GM19372 (cell line): ENCODE measurements around the gene TTC27.

Experiments used
- ATAC-seq: cut with Tn5 transposase; IDR thresholded peaks from one replicate; pipeline ENCODE4 v1.9.1; 2021; ENCODE audit warnings: mild to moderate bottlenecking, low read depth, moderate library complexity; ENCODE audit not compliant: unreplicated experiment

The TTC27 gene

GRCh38 chr2:32666704-32667103 is 38.9 kb downstream of the TTC27 start:
- ATAC-seq = no peak

- ATAC-seq = no peak
These were observed 40.4 kb downstream of the TTC27 start for GRCh38 chr2:32668254-32668653.

DNA sequence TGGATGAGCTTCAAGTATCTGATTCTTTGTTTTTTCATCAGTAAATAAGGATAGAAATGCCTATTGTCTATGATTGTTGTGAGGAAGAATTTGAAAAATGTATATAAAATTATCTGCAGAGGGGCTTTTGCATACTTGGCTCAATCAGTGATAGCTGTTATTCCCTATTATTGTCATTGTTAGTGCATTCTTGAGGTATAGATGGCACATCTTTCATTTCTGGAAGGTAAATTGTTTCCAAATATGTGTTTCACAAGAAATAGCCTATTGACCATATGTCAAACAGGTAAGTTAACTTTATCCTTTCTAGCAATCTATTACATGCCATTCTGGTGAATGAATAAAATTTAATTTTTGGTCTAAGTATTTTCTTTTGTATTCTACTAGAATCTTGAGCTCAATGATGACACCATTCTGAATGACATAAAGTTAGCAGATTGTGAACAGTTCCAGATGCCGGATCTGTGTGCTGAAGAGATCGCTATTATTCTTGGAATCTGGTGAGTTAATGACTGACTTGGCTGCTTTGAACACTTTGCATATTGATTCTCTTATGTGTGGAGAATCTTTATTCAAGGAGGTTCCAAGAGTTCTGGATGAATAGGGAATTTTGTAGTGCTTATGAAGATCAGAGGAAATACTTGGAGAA is 44.2 kb downstream of the TTC27 start:
- no peak for ATAC-seq

GRCh38 chr2:32678825-32679224 is 51.0 kb downstream of the TTC27 start:
- no peak for ATAC-seq

- ATAC-seq = no peak
These were observed 53.1 kb downstream of the TTC27 start for GRCh38 chr2:32680942-32681341.

DNA sequence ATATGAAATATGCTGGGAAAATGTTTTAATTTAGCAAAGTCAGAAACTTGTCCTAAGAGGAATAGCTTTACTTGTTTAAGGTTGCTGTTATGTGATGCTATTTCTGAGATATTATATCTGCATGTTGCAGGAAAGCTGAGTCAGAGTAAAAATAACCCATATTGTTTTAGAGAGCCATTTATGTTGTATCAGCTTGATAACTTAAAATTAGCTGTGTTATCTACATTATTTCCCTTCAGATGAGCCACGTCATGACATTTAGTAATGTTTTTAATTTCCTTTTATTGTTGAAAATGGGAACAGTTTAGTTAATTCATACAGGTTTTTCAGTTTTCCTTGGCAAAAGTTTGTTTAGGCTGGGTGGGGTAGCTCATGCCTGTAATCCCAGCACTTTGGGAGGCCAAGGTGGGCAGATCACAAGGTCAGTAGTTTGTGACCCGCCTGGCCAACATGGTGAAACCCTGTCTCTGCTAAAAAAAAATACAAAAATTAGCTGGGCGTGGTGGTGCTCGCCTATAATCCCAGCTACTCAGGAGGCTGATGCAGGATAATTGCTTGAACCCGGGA is 55.8 kb downstream of the TTC27 start:
- no peak for ATAC-seq

GRCh38 chr2:32688541-32688940 is 60.7 kb downstream of the TTC27 start:
- peak; percentile 76 for ATAC-seq

DNA sequence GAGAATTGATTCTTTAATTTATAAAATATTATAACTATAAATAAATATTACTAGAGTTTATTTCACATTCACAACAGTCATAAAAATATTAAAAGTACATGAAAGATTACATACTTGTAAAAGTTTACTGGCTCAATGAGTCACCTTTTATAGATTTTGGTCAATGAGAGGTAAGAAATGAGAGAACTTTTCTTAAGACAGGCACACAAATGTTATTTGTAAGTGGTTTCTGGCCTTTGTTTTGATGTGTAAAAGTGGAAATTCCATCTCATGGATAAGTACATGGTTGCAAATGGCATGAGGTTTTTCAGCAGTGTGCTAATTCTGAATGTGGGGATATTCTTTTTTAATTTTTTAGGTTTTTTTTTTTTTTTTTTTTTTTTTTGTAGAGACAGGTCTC is 63.8 kb downstream of the TTC27 start:
- ATAC-seq = no peak

DNA sequence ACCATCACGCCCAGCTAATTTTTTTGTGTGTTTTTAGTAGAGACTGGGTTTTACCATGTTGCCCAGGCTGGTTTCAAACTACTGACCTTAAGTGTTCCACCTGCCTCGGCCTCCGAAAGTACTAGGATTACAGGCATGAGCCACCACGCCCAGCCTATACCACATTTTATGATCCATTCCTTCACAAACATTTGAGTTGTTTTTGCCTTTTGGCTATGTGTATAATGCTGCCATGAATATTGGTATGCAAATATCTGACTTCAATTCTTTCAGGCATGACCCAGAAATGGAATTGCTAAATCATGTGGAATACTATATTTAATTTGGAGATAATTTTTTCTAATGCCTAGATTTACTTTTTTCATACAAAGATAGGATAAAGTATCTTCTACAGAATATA is 68.6 kb downstream of the TTC27 start:
- no peak for ATAC-seq

DNA sequence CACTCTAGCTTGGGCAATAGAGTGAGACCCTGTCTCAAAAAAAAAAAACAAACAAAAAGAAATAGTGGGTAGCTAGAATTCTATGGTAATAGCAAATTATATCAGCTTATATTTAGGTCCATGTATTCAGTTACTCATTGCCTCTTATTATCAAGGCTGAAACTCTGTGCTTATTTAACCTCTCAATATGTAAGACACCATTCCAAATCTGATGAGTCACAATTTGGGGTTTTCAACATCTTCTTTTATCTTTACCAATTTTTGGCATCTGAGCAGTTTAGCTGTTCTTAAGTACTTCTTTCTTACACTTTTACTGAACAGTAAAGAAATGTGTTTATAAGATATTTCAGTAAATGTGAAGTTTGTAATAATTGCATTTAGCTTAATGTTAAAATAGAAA is 69.3 kb downstream of the TTC27 start:
- ATAC-seq = no peak

- ATAC-seq = no peak
These were observed 71.3 kb downstream of the TTC27 start for GRCh38 chr2:32699151-32699550.

GRCh38 chr2:32701806-32702205 is 74.0 kb downstream of the TTC27 start:
- ATAC-seq = no peak

DNA sequence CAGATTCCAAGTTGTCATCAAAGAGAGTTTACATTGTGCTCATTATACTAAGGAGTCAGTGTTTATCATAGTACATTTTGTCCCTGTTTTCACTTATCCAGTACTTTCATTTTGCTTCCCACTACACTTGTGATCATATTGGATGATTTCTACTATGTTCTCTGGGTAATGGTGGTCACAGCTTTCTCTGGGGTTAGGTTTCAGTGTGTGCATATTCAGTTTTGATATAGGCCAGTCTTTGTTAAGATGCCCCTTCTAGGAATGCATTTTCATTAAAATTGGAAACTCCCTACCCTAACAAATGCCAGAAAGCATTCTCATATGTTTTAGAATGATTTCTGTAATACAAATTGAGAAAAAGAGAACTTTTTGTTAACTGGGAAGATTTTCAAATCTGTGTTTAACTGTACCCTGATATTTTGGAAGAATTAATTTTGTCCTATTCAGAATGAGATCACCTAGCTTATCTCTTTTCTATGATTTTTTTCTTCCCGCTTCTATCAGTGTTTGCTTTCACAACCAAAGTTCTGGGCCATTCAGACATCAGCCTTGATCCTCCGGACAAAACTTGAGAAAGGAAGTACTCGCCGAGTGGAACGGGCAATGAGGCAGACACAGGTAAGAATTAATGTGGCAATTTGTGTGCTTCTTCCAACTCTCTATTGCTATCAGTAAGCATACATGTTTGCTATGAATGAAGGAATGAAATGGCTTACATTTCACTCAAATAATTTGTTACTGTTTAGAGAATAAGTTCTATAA is 74.6 kb downstream of the TTC27 start:
- ATAC-seq = no peak

- no peak for ATAC-seq
These were observed 79.1 kb downstream of the TTC27 start for GRCh38 chr2:32706815-32707579.

DNA sequence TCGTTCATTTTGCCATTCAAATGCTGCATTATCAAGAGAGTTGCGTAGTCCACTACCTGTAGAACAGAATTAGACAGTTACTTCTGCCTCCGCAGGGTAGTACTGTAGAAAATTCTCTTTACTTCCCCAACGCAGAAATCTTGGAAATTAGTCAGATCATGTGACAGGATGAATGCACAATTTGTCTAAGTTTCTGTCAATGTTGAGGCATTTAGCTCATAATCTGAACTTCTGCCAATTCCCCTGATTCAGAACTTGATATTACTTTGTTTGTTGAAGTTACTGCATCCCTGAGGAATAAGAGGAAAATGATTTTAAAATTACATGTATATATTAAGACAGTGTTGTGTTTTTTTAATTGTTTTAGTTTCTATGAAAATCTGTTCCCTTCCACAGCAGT is 83.4 kb downstream of the TTC27 start:
- ATAC-seq = no peak

- ATAC-seq = no peak
These were observed 84.2 kb downstream of the TTC27 start for GRCh38 chr2:32711908-32712501.

- no peak for ATAC-seq
These were observed 85.0 kb downstream of the TTC27 start for GRCh38 chr2:32712870-32713269.

DNA sequence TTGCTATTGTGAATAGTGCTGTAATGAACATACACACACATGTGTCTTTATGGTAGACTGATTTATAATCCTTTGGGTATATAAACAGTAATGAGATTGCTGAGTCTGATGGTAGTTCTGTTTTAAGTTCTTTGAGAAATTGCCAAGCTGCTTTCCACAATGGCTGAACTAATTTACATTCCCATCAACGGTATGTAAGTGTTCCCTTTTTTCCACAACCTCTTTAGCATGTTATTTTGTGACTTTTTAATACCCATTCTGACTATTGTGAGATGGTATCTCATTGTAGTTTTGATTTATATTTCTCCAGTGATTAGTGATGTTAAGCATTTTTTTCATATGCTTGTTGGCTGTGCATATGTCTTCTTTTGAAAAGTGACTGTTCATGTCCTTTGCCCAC is 86.7 kb downstream of the TTC27 start:
- ATAC-seq = no peak

GRCh38 chr2:32715391-32715841 is 87.6 kb downstream of the TTC27 start:
- peak; percentile 86 for ATAC-seq

GRCh38 chr2:32715981-32716380 is 88.1 kb downstream of the TTC27 start:
- no peak for ATAC-seq

- ATAC-seq = no peak
These were observed 88.7 kb downstream of the TTC27 start for GRCh38 chr2:32716598-32716997.
